Adrenal gland (tissue), 12 donors: Measurements from ENCODE around the gene HCFC2. TPM values are rescaled to one million over a fixed set of nuclear protein-coding genes. Genes with fewer than 3 reads are reported as not detected.

Experiments used
- DNase-seq, 7 donors: peaks; one replicate each; pipeline ENCODE4 v3.0.0-alpha.2; 2019 to 2020
- H3K27ac ChIP-seq, 5 donors: fragments of 200-600 bp; sonication (generic) in 4 of 5; 1 replicate in 3 of 5; 2 replicates in 2 of 5; pipeline versions ENCODE4 v1.5.1 to v1.8.0; 2016 to 2020; ENCODE audit warnings: mild to moderate bottlenecking in 1 of 5
- H3K27me3 ChIP-seq: fragments of 200-600 bp; 2 replicates; pipeline ENCODE4 v1.8.0; 2021
- H3K36me3 ChIP-seq, 2 donors: fragments of 200-600 bp; replicated peaks in 1 of 2; 1 replicate in 1 of 2; 2 replicates in 1 of 2; pipeline versions ENCODE4 v1.5.1 to v1.8.0; 2018 to 2022
- H3K4me1 ChIP-seq, 2 donors: fragments of 200-600 bp; replicated peaks in 1 of 2; 1 replicate in 1 of 2; 2 replicates in 1 of 2; pipeline versions ENCODE4 v1.5.1 to v1.8.0; 2018 to 2021
- H3K4me3 ChIP-seq, 4 donors: fragments of 200-600 bp; sonication (generic) in 3 of 4; one replicate each; pipeline ENCODE4 v1.5.1; 2016 to 2018
- H3K9me3 ChIP-seq, 3 donors: fragments of 200-600 bp; sonication (generic) in 1 of 3; replicated peaks in 1 of 3; 1 replicate in 2 of 3; 2 replicates in 1 of 3; pipeline versions ENCODE4 v1.5.1 to v1.8.0; 2016 to 2021
- POLR2A ChIP-seq, 2 donors: fragments of 450-650 bp; IDR thresholded peaks; one replicate each; pipeline ENCODE4 v1.6.1; 2017; ENCODE audit warnings: antibody characterized with exemption in 2 of 2, mild to moderate bottlenecking in 2 of 2, moderate library complexity in 1 of 2
- WGBS, 4 donors: extraction: QIAGEN DNeasy Blood & Tissue Kit in 2 of 4; methylation state at CpG; one replicate each; pipeline versions ENCODE4 v1.1.5 to v1.1.7; 2013 to 2017; 5-methylcytosine and 5-hydroxymethylcytosine counted together
- intact Hi-C, 2 donors: fragments of 100-400 bp; cut with DNase I; formaldehyde crosslinking; loops; one replicate each; pipeline versions ENCODE4 v1.14.1 to v1.15.0; 2022 to 2023
- polyA plus RNA-seq, 3 donors: library from polyadenylated mRNA; stranded (reverse); fragments of 200-250 nt in 2 of 3; fragments of 350-450 nt in 1 of 3; fragmentation: Illumina TruSeq in 1 of 3; extraction: RNeasy Lipid Tissue Mini Kit (QIAGEN cat#74804) in 1 of 3; gene quantifications; one replicate each; pipeline ENCODE4 v1.2.3, GENCODE V29; 2013 to 2014
- total RNA-seq, 9 donors: library from RNA; depleted of rRNA in 4 of 9; stranded (reverse); fragments of >200 nt in 4 of 9; fragments of 120-200 nt in 1 of 9; fragmentation: NEBNext Ultra II Directional in 1 of 9; extraction: Animal tissue kit (Norgen Biotek cat#: 25700) in 1 of 9; gene quantifications; one replicate each; pipeline versions ENCODE4 v1.1.0 to v1.2.4, GENCODE V29; 2013 to 2023
- TF ChIP-seq, protein P1 (sequence below), 6 experiments: fragments of 450-650 bp in 4 of 6; fragments of 200-600 bp in 2 of 6; sonication (generic) in 1 of 6; IDR thresholded peaks; 1 replicate in 5 of 6; 2 replicates in 1 of 6; pipeline versions ENCODE4 v1.5.1 to v1.8.0; 2016 to 2021; ENCODE audit warnings: antibody characterized with exemption in 6 of 6, mild to moderate bottlenecking in 2 of 6, moderate library complexity in 1 of 6
- donor health status: healthy with polysubstance abuse.
- donor health status: Bipolar disorder and iron deficiency.
- donor health status: DM: yes; HTN: yes; CAD: no.
- donor health status: DM: no; HTN: no; CAD: no.
- donor health status: DM: no; HTN: no; CAD: no.
- donor health status: DM: yes; HTN: yes; CAD: no.

Gene HCFC2
- total and polyA plus RNA-seq, 12 donors = 8.5 to 35.4 (median 20.5) TPM

GRCh38 chr12:104054681-104055346 lies 9.5 kb upstream of the HCFC2 start:
- H3K9me3 ChIP-seq = no peaks in the 10 kb centered on the region
- H3K36me3 ChIP-seq = no peaks in the 10 kb centered on the region
- WGBS, 4 donors = 73 to 87% (median 81%) methylated on average over 4 of the region's 4 CpGs
- H3K27me3 ChIP-seq = no peaks in the 10 kb centered on the region
- no peak overlapping the region for H3K4me3 ChIP-seq
- TF ChIP-seq, protein P1, sequence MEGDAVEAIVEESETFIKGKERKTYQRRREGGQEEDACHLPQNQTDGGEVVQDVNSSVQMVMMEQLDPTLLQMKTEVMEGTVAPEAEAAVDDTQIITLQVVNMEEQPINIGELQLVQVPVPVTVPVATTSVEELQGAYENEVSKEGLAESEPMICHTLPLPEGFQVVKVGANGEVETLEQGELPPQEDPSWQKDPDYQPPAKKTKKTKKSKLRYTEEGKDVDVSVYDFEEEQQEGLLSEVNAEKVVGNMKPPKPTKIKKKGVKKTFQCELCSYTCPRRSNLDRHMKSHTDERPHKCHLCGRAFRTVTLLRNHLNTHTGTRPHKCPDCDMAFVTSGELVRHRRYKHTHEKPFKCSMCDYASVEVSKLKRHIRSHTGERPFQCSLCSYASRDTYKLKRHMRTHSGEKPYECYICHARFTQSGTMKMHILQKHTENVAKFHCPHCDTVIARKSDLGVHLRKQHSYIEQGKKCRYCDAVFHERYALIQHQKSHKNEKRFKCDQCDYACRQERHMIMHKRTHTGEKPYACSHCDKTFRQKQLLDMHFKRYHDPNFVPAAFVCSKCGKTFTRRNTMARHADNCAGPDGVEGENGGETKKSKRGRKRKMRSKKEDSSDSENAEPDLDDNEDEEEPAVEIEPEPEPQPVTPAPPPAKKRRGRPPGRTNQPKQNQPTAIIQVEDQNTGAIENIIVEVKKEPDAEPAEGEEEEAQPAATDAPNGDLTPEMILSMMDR (IDR thresholded peaks at IDR 0.05) = no peak
- no peak for TF ChIP-seq POLR2A (IDR thresholded peaks at IDR 0.05)
- H3K27ac ChIP-seq = no peak overlapping the region
- DNase-seq = no peak
- intact Hi-C loops = loop anchor here (10.0 kb wide), 1 partner anchor 50 kb away; no protein-coding TSS in a partner anchor
- peaks cover 7 to 12% of the 10 kb centered on the region in 2 donors for H3K4me1 ChIP-seq

DNA sequence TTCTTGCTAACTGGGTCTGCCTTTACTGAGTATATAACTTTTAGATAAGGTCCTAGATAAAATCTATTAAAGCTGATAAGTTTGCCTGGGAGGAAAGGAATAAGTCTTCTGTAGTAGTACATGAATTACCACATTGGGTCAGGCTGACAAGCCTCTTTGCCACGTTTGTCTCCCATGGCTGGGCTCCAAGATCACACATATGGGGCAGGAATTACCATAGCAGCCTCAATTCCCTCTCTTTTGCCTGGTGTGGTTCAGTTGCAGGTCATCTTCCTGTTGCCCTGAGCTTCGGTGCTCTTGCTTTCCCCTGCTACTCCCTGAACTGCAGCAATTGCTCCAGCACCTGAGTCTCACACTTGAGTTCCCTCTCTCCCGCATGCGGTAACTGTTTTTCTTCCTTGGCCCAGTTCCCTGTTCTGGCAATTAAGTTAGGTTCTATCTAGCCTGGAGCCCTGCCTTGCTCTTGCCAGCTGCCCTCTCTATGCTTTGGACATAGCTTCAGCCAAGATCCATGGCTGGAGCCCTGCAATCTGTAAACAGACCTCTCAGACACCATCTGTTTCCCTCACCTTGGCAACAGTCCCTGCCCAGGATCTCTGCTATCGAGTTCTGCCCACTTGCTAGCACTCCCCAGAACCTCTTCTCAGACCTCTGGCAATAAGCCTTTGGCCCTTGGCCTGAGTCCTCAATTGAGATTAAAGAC lies 8.5 kb upstream of the HCFC2 start:
- H3K4me3 ChIP-seq = no peak overlapping the region
- H3K27me3 ChIP-seq = no peaks in the 10 kb centered on the region
- TF ChIP-seq POLR2A (IDR thresholded peaks at IDR 0.05) = no peak
- TF ChIP-seq, protein P1 (IDR thresholded peaks at IDR 0.05) = no peak
- no peaks in the 10 kb centered on the region for H3K9me3 ChIP-seq
- peak overlapping the region in 1 of 5 donors; percentile 13 for H3K27ac ChIP-seq
- peak in 6 of 7 donors; percentile 23 to 90 (median 53) for DNase-seq
- intact Hi-C loops = loop anchor here (10.0 kb wide), 1 partner anchor 49 kb away; no protein-coding TSS in a partner anchor
- WGBS, 4 donors = 36 to 57% (median 48%) methylated on average over 4 to 5 of the region's 5 CpGs
- H3K4me1 ChIP-seq = peaks cover 0 to 12% of the 10 kb centered on the region in 2 donors
- no peaks in the 10 kb centered on the region for H3K36me3 ChIP-seq

- Histone ChIP-seq H3K9me3 (no peaks in the 10 kb centered on the region), H3K4me1 (peaks cover 0 to 12% of the 10 kb centered on the region in 2 donors), H3K36me3 (no peaks in the 10 kb centered on the region), H3K4me3 (no peak overlapping the region), H3K27me3 (no peaks in the 10 kb centered on the region), H3K27ac (no peak overlapping the region)
- no peak for DNase-seq
- intact Hi-C loops = loop anchor here (10.0 kb wide), 1 partner anchor 48 kb away; no protein-coding TSS in a partner anchor
- TF ChIP-seq, protein P1 (IDR thresholded peaks at IDR 0.05) = no peak
- no peak for TF ChIP-seq POLR2A (IDR thresholded peaks at IDR 0.05)
- 69 to 81% (median 78%) methylated on average over 4 of the region's 4 CpGs for WGBS, 4 donors
Observed at GRCh38 chr12:104056419-104056972, 7.8 kb upstream of the HCFC2 start.

DNA sequence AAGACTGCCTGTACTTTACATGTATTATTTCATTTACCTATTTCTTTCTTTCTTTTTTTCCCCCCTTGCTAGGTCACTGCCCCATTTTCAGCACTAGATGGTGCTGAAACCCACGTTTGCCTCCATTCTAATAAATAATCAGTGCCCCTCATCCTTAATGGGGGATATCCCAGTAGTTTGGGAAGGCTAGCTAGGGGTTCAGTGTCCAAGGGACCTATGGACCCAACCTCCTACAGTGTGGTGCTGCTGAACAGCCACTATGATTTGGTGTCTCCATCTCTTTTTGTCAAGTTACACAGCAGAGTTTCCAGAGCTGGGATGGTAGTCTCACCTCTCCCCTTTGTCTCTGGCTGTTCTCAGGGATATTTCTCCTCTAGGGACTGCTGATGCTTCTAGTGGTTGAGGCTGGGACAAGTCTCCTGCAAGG lies 6.5 kb upstream of the HCFC2 start:
- no peaks in the 10 kb centered on the region for H3K9me3 ChIP-seq
- H3K27me3 ChIP-seq = no peaks in the 10 kb centered on the region
- H3K4me1 ChIP-seq = peaks cover 0 to 12% of the 10 kb centered on the region in 2 donors
- no peak overlapping the region for H3K4me3 ChIP-seq
- no peaks in the 10 kb centered on the region for H3K36me3 ChIP-seq
- H3K27ac ChIP-seq = no peak overlapping the region
- TF ChIP-seq POLR2A (IDR thresholded peaks at IDR 0.05) = no peak
- TF ChIP-seq, protein P1 (IDR thresholded peaks at IDR 0.05) = peak; percentile 38 to 74 (median 58)
- 0 to 4% (median 1%) methylated on average over 1 of the region's 1 CpG for WGBS, 4 donors
- no peak for DNase-seq
- intact Hi-C loops = loop anchor here (10.0 kb wide), 1 partner anchor 47 kb away; no protein-coding TSS in a partner anchor
